K562 (cell line): ENCODE results near the gene TMC2. TPM values are rescaled to one million over a fixed set of nuclear protein-coding genes. Genes with fewer than 3 reads are reported as not detected.

Experiments
- CREB3 ChIP-seq: fragments of 450-650 bp; conservative IDR thresholded peaks from 2 replicates; pipeline ENCODE4 v1.6.1; 2016; ENCODE audit warnings: missing genetic modification characterization, low read depth, mild to moderate bottlenecking, missing compliant biosample characterization, moderate library complexity
- CREB3L1 ChIP-seq: fragments of 450-650 bp; IDR thresholded peaks from 2 replicates; pipeline ENCODE4 v1.6.1; 2014; ENCODE audit warnings: low read depth, mild to moderate bottlenecking, moderate library complexity, borderline replicate concordance
- DMBX1 ChIP-seq: fragments of 250-450 bp; sonication (Bioruptor Pico); IDR thresholded peaks from 2 replicates; pipeline ENCODE4 v1.8.0; 2022; ENCODE audit warnings: inconsistent platforms, mild to moderate bottlenecking, moderate library complexity, borderline replicate concordance
- ELF1 ChIP-seq: fragments of 200-800 bp; sonication (Bioruptor generic); IDR thresholded peaks from 2 replicates; pipeline ENCODE4 v1.6.1; 2016; ENCODE audit warnings: missing genetic modification characterization, missing compliant biosample characterization
- ETS1 ChIP-seq: conservative IDR thresholded peaks from 2 replicates; pipeline ENCODE4 v1.6.1; 2011; ENCODE audit warnings: low read depth, mild to moderate bottlenecking, low read length; ENCODE audit not compliant: control insufficient read depth
- ETV1 ChIP-seq: fragments of 450-650 bp; conservative IDR thresholded peaks from 2 replicates; pipeline ENCODE4 v1.6.1; 2016; ENCODE audit warnings: missing genetic modification characterization, control low read depth, low read depth, missing compliant biosample characterization
- FIP1L1 ChIP-seq: fragments of 200-400 bp; formaldehyde crosslinking; IDR thresholded peaks from 2 replicates; pipeline ENCODE4 v1.6.1; 2018; ENCODE audit warnings: mild to moderate bottlenecking, low read depth, low read length; ENCODE audit not compliant: poor library complexity, severe bottlenecking
- GATA2 ChIP-seq: sonication (generic); formaldehyde crosslinking; IDR thresholded peaks from 2 replicates; pipeline ENCODE4 v1.4.0; 2020; ENCODE audit warnings: mild to moderate bottlenecking, missing genetic modification reagents
- HNRNPLL ChIP-seq: fragments of 200-400 bp; formaldehyde crosslinking; IDR thresholded peaks from 2 replicates; pipeline ENCODE4 v1.6.1; 2017; ENCODE audit warnings: low read length, low read depth, mild to moderate bottlenecking; ENCODE audit not compliant: poor library complexity, severe bottlenecking
- MLX ChIP-seq, 2 experiments: fragments of 450-650 bp in 1 of 2; sonication (generic) in 1 of 2; formaldehyde crosslinking; conservative IDR thresholded peaks; 2 replicates each; pipeline versions ENCODE4 v1.4.0 to v1.8.1; 2020 to 2022; ENCODE audit warnings: mild to moderate bottlenecking in 1 of 2, missing genetic modification reagents in 1 of 2
- NRF1 ChIP-seq, 2 experiments: fragments of 450-650 bp; IDR thresholded peaks in 1 of 2; conservative IDR thresholded peaks in 1 of 2; 2 replicates each; pipeline ENCODE4 v1.6.1; 2014; ENCODE audit warnings: mild to moderate bottlenecking in 2 of 2
- SIX5 ChIP-seq, 2 experiments: IDR thresholded peaks; 2 replicates each; pipeline ENCODE4 v1.6.1; 2011; ENCODE audit warnings: low read length in 2 of 2, borderline replicate concordance in 1 of 2, low read depth in 1 of 2, mild to moderate bottlenecking in 1 of 2, moderate library complexity in 1 of 2; ENCODE audit not compliant: insufficient read depth in 1 of 2
- SMARCB1 ChIP-seq: IDR thresholded peaks from 2 replicates; pipeline ENCODE4 v1.6.1; 2011; ENCODE audit warnings: improper control_type of control experiment, low read depth; ENCODE audit not compliant: insufficient read length
- SNRNP70 ChIP-seq: fragments of 200-400 bp; formaldehyde crosslinking; optimal IDR thresholded peaks from 2 replicates; pipeline ENCODE3; 2017; ENCODE audit warnings: low read depth, low read length
- SP1 ChIP-seq: sonication (generic); formaldehyde crosslinking; IDR thresholded peaks from 2 replicates; pipeline ENCODE4 v1.8.1; 2022; ENCODE audit warnings: mild to moderate bottlenecking, missing genetic modification reagents
- SP2 ChIP-seq: IDR thresholded peaks from 2 replicates; pipeline ENCODE4 v1.6.1; 2011; ENCODE audit warnings: mild to moderate bottlenecking, low read depth, low read length, moderate library complexity; ENCODE audit not compliant: poor library complexity, severe bottlenecking; ENCODE audit errors: extremely low read depth
- TOE1 ChIP-seq, 2 experiments: fragments of 450-650 bp in 1 of 2; sonication (generic) in 1 of 2; formaldehyde crosslinking in 1 of 2; IDR thresholded peaks; 2 replicates each; pipeline versions ENCODE4 v1.7.1 to v1.8.0; 2016 to 2022; ENCODE audit warnings: borderline replicate concordance in 2 of 2, mild to moderate bottlenecking in 2 of 2, antibody characterized with exemption in 1 of 2, inconsistent platforms in 1 of 2, low read depth in 1 of 2, missing genetic modification reagents in 1 of 2, moderate library complexity in 1 of 2
- ZNF140 ChIP-seq: fragments of 250-450 bp; sonication (Bioruptor Pico); IDR thresholded peaks from 2 replicates; pipeline ENCODE4 v1.8.0; 2021; ENCODE audit warnings: moderate library complexity, mild to moderate bottlenecking, inconsistent platforms
- ZNF311 ChIP-seq: fragments of 250-450 bp; sonication (Bioruptor Pico); IDR thresholded peaks from 2 replicates; pipeline ENCODE4 v1.4.0; 2020; ENCODE audit warnings: mild to moderate bottlenecking, moderate library complexity
- ZZZ3 ChIP-seq: fragments of 450-650 bp; IDR thresholded peaks from 2 replicates; pipeline ENCODE4 v1.6.1; 2016; ENCODE audit warnings: antibody characterized with exemption, mild to moderate bottlenecking, moderate library complexity
- polyA plus RNA-seq, 8 experiments: library from polyadenylated mRNA; depleted of rRNA in 4 of 8; stranded (reverse) in 5 of 8; unstranded in 3 of 8; fragments of >200 nt; fragmentation: Nextera tagmentation in 2 of 8; fragmentation: Illumina TruSeq in 1 of 8; extraction: Ambion mirVana in 2 of 8; extraction: Trizol in 1 of 8; gene quantifications; 2 replicates each; pipeline versions ENCODE4 v1.2.1 to v1.2.3, GENCODE V29; 2011 to 2014; ENCODE audit warnings: inconsistent platforms in 1 of 8, missing spikeins in 1 of 8
- total RNA-seq, 7 experiments: library from RNA; depleted of rRNA in 6 of 7; stranded (reverse); fragments of >200 nt in 6 of 7; fragmentation: Illumina TruSeq in 2 of 7; extraction: Trizol in 2 of 7; gene quantifications; 2 replicates each; pipeline versions ENCODE4 v1.2.1 to v1.2.3, GENCODE V29; 2011 to 2021; ENCODE audit warnings: low replicate concordance in 1 of 7

TMC2 gene
- total and polyA plus RNA-seq, 9 of the 15 experiments (the other 6 are each of a cell fraction or from before 2014, with no cell fraction given) = not detected

- TF ChIP-seq ZNF140 (CRISPR knock-in tag) = no peak
- TF ChIP-seq SIX5 (IDR thresholded peaks at IDR 0.05; ENCODE audit: borderline replicate concordance in 1 of 2, insufficient read depth in 1 of 2, low read depth in 1 of 2, low read length in 2 of 2) = peak; percentile 69 to 84; a peak in 3 of 4 replicates
- no peak for TF ChIP-seq FIP1L1
- TF ChIP-seq HNRNPLL = no peak
- peak; percentile 85 for TF ChIP-seq CREB3L1
- TF ChIP-seq ETS1 = peak; percentile 81
- no peak for TF ChIP-seq MLX (CRISPR knock-in tag; conservative IDR thresholded peaks at IDR 0.05)
- 0 out of 2 replicates have a peak, but pooled peaks have one; percentile 12 for TF ChIP-seq TOE1 (IDR thresholded peaks at IDR 0.05; ENCODE audit: borderline replicate concordance)
- TF ChIP-seq TOE1 (CRISPR knock-in tag; IDR thresholded peaks at IDR 0.05; ENCODE audit: borderline replicate concordance, low read depth) = no peak
- TF ChIP-seq DMBX1 = no peak
- TF ChIP-seq SNRNP70 = no peak
- TF ChIP-seq ETV1 (tag) = peak; percentile 34; the same call in 1 of the 2 replicates
- peak; percentile 88 for TF ChIP-seq ELF1 (tag)
- TF ChIP-seq ZZZ3 = no peak
- no peak for TF ChIP-seq SP1 (CRISPR knock-in tag)
- no peak for TF ChIP-seq ZNF311 (CRISPR knock-in tag)
- no peak for TF ChIP-seq SP2
- TF ChIP-seq CREB3 (tag) = 0 out of 2 replicates have a peak, but pooled peaks have one; percentile 45
- TF ChIP-seq NRF1 (conservative IDR thresholded peaks at IDR 0.05 in 1 of 2, IDR thresholded peaks at IDR 0.05 in 1 of 2) = peak; percentile 33 to 42
- TF ChIP-seq SMARCB1 = no peak
- no peak for TF ChIP-seq GATA2 (CRISPR knock-in tag)
Measured at GRCh38 chr20:2508631-2509467, 27.5 kb upstream of the TMC2 start, which contains the start of gene ZNF343 (continued).
